Measurements from ENCODE around the gene EPB41L1. TPM values are rescaled to one million over a fixed set of nuclear protein-coding genes. Genes with fewer than 3 reads are reported as not detected.

EPB41L1 gene
- total RNA-seq, 1 experiment from 2014 or later, result 42.1 TPM

DNA sequence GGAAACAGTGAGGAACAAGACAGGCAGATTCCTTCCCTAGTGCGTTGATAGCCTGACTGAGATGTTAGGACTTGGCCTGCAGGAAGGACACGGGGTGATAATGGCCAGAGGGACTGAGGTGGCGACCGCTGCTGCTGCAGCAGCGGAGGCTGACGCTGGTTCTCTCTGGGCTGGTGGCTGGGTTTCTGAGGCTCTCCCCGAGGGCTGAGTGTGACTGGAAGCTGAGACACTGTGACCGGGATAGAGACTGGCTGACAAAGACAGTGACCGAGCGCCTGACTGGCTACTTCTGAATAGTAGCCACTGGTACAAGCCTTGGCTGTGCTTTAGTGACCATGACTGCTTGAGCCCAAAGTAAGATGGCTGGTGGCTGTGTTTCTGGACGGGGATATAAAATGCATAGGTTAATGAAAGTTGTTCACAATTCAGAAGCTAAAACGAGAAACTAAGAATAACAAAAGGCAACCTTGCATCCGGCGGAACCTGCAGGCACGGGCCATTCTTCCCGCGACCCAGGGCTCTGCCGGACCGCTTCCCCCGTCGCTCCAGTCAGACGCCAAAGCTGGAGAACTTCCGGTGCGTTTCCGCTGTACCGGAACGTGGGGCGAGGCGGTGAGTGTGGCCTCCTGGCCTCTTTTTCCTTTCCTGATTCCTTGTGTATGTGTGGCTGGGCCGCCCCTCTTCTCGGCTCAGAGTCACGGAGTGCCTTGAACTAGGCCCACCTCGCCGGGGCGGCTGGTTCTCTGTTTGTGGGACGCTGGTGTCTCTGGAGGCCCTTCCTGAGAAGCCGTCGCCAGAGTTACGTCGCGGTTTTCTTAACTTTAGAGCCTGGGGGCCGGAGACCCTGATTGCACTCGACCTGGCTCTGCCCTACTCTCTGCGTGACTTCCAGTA lies 81.6 kb downstream of the EPB41L1 start, which contains the start of gene AAR2:
TSS of gene AAR2 (plus strand) at position 587 of the 894 bp plus-strand sequence. CDS start 3,391 bp downstream, outside the sequence.
- intact Hi-C loops (cut with micrococcal nuclease), result no loop called here
- Histone ChIP-seq H3K4me1 (ENCODE audit: control insufficient read depth in 1 of 2, insufficient read depth in 2 of 2, low read length in 2 of 2) (peaks cover 10 to 13% of the 10 kb centered on the region in 2 experiments), H3K9me3 (ENCODE audit: control insufficient read depth in 1 of 2, insufficient read depth in 1 of 2, low read depth in 1 of 2, low read length in 2 of 2) (no peaks in the 10 kb centered on the region), H3K27me3 (ENCODE audit: insufficient read depth, low read length) (no peaks in the 10 kb centered on the region), H3K9ac (ENCODE audit: low read length) (peak within 1 kb of the TSS; percentile 85), H4K20me1 (ENCODE audit: insufficient read depth) (no peaks in the 10 kb centered on the region), H3K79me2 (ENCODE audit: insufficient read depth, low read length) (peaks cover 49% of the 10 kb centered on the region), H2AFZ (ENCODE audit: low read depth, low read length, poor library complexity, severe bottlenecking) (peak within 1 kb of the TSS; percentile 84), H3K4me2 (ENCODE audit: low read length) (peak within 1 kb of the TSS; percentile 85), H3K9me2 (ENCODE audit: insufficient read depth) (no peaks in the 10 kb centered on the region), H3K36me3 (ENCODE audit: control insufficient read depth in 1 of 2, insufficient read depth in 2 of 2, low read length in 2 of 2) (peaks cover 10 to 18% of the 10 kb centered on the region in 2 experiments; a peak in 3 of 4 replicates), H3K27ac (ENCODE audit: low read depth, low read length) (peak within 1 kb of the TSS; percentile 63), H3K4me3 (replicated peaks in 1 of 2; ENCODE audit: low read depth in 1 of 2, low read length in 2 of 2) (peak within 1 kb of the TSS; percentile 68 to 91)
- DNase-seq (ENCODE audit: low read depth, low spot score) (peak; percentile 60), ATAC-seq (peak; percentile 97)
- ChIA-PET POLR2A (interaction anchor here (1.4 kb wide), 1 partner anchor 35 kb away, joined by 5 read pairs; no protein-coding TSS in a partner anchor), CTCF (interaction anchor here (1.1 to 2.3 kb wide), 2 partner anchors 34 to 164 kb away, joined by 5 to 7 read pairs; no protein-coding TSS in a partner anchor), RAD21 (ENCODE audit: low non-redundant PET in 1 of 2, low total read pairs in 2 of 2, uncharacterized antibody in 2 of 2, unreplicated experiment in 2 of 2) (interaction anchor here (0.5 to 1.4 kb wide), 2 partner anchors 97 to 163 kb away, joined by 3 to 4 read pairs; no protein-coding TSS in a partner anchor)
- BruUV-seq (replicated peaks), result TSS peak; percentile 73
- TF ChIP-seq CBX3 (IDR thresholded peaks at IDR 0.05; ENCODE audit: low read depth) (peak; percentile 85), SRF (IDR thresholded peaks at IDR 0.05; ENCODE audit: low read depth) (peak; percentile 81), ELF1 (IDR thresholded peaks at IDR 0.05; ENCODE audit: borderline replicate concordance, low read depth) (peak; percentile 55; the same call in 1 of the 2 replicates), FOSL1 (IDR thresholded peaks at IDR 0.05; ENCODE audit: low read depth) (no peak), SIN3A (IDR thresholded peaks at IDR 0.05; ENCODE audit: low read depth) (peak; percentile 78), SP1 (IDR thresholded peaks at IDR 0.05; ENCODE audit: low read depth) (no peak; the same call in 1 of the 2 replicates), POLR2A (IDR thresholded peaks at IDR 0.05; ENCODE audit: borderline replicate concordance, extremely low read depth, insufficient read depth, insufficient read length) (peak; percentile 59), TCF7L2 (IDR thresholded peaks at IDR 0.05; ENCODE audit: borderline replicate concordance, extremely low read depth, insufficient read depth, insufficient read length) (peak; percentile 43), EGR1 (IDR thresholded peaks at IDR 0.05; ENCODE audit: low read depth) (no peak), RAD21 (IDR thresholded peaks at IDR 0.05; ENCODE audit: low read depth) (no peak), EZH2phosphoT487 (IDR thresholded peaks at IDR 0.05; ENCODE audit: borderline replicate concordance) (no peak), EZH2 (IDR thresholded peaks at IDR 0.05) (no peak), POLR2AphosphoS5 (IDR thresholded peaks at IDR 0.05; ENCODE audit: low read depth, low read length) (peak; percentile 90), CEBPB (IDR thresholded peaks at IDR 0.05; ENCODE audit: low read depth) (no peak)
- TF ChIP-seq, protein P1, sequence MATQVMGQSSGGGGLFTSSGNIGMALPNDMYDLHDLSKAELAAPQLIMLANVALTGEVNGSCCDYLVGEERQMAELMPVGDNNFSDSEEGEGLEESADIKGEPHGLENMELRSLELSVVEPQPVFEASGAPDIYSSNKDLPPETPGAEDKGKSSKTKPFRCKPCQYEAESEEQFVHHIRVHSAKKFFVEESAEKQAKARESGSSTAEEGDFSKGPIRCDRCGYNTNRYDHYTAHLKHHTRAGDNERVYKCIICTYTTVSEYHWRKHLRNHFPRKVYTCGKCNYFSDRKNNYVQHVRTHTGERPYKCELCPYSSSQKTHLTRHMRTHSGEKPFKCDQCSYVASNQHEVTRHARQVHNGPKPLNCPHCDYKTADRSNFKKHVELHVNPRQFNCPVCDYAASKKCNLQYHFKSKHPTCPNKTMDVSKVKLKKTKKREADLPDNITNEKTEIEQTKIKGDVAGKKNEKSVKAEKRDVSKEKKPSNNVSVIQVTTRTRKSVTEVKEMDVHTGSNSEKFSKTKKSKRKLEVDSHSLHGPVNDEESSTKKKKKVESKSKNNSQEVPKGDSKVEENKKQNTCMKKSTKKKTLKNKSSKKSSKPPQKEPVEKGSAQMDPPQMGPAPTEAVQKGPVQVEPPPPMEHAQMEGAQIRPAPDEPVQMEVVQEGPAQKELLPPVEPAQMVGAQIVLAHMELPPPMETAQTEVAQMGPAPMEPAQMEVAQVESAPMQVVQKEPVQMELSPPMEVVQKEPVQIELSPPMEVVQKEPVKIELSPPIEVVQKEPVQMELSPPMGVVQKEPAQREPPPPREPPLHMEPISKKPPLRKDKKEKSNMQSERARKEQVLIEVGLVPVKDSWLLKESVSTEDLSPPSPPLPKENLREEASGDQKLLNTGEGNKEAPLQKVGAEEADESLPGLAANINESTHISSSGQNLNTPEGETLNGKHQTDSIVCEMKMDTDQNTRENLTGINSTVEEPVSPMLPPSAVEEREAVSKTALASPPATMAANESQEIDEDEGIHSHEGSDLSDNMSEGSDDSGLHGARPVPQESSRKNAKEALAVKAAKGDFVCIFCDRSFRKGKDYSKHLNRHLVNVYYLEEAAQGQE (IDR thresholded peaks at IDR 0.05; ENCODE audit: low read depth), result no peak
- TF ChIP-seq, protein P2, sequence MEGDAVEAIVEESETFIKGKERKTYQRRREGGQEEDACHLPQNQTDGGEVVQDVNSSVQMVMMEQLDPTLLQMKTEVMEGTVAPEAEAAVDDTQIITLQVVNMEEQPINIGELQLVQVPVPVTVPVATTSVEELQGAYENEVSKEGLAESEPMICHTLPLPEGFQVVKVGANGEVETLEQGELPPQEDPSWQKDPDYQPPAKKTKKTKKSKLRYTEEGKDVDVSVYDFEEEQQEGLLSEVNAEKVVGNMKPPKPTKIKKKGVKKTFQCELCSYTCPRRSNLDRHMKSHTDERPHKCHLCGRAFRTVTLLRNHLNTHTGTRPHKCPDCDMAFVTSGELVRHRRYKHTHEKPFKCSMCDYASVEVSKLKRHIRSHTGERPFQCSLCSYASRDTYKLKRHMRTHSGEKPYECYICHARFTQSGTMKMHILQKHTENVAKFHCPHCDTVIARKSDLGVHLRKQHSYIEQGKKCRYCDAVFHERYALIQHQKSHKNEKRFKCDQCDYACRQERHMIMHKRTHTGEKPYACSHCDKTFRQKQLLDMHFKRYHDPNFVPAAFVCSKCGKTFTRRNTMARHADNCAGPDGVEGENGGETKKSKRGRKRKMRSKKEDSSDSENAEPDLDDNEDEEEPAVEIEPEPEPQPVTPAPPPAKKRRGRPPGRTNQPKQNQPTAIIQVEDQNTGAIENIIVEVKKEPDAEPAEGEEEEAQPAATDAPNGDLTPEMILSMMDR (IDR thresholded peaks at IDR 0.05 in 2 of 3, conservative IDR thresholded peaks at IDR 0.05 in 1 of 3; ENCODE audit: borderline replicate concordance in 1 of 3, insufficient read depth in 1 of 3, low read depth in 2 of 3, low read length in 2 of 3), result no peak
- TF ChIP-seq, protein P3, sequence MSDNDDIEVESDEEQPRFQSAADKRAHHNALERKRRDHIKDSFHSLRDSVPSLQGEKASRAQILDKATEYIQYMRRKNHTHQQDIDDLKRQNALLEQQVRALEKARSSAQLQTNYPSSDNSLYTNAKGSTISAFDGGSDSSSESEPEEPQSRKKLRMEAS (IDR thresholded peaks at IDR 0.05), result peak; percentile 86
- TF ChIP-seq, protein P4, sequence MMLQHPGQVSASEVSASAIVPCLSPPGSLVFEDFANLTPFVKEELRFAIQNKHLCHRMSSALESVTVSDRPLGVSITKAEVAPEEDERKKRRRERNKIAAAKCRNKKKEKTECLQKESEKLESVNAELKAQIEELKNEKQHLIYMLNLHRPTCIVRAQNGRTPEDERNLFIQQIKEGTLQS (IDR thresholded peaks at IDR 0.05), result no peak
